WTC11 (cell line): ENCODE data around the gene TM4SF1. TPM values are rescaled to one million over a fixed set of nuclear protein-coding genes. Genes with fewer than 3 reads are reported as not detected.

Experiments
- ATAC-seq: fragments of 200-7000 bp; cut with Tn5 transposase; 2 replicates; pipeline ENCODE4 v1.10.0; 2021; ENCODE audit warnings: mild to moderate bottlenecking, moderate library complexity
- CTCF ChIA-PET: fragments of 300-600 bp; sonication (Branson Sonifier 250); formaldehyde crosslinking; loops from one replicate; lab custom pipeline; 2021; ENCODE audit warnings: antibody characterized with exemption; lab: Charles Lee
- POLR2A ChIA-PET: fragments of 350-600 bp; sonication (Branson Sonifier 250); formaldehyde crosslinking; loops from one replicate; lab custom pipeline; 2021; ENCODE audit warnings: antibody characterized with exemption; lab: Charles Lee
- DNase-seq: peaks from one replicate; pipeline ENCODE4 v3.0.0; 2021; ENCODE audit warnings: low spot score
- H3K27ac Mint-ChIP-seq: 2 replicates; pipeline ENCODE4 v1.8.0; 2021; ENCODE audit warnings: mixed read lengths
- H3K27me3 Mint-ChIP-seq: 2 replicates; pipeline ENCODE4 v1.8.0; 2021; ENCODE audit warnings: low read depth, mild to moderate bottlenecking, moderate library complexity, mixed read lengths
- H3K36me3 Mint-ChIP-seq: 2 replicates; pipeline ENCODE4 v1.8.0; 2021; ENCODE audit warnings: mixed read lengths
- H3K4me1 Mint-ChIP-seq: 2 replicates; pipeline ENCODE4 v1.8.0; 2022; ENCODE audit warnings: mixed read lengths
- H3K4me3 Mint-ChIP-seq: 2 replicates; pipeline ENCODE4 v1.8.0; 2021; ENCODE audit warnings: mild to moderate bottlenecking, moderate library complexity, mixed read lengths
- H3K9me3 Mint-ChIP-seq: 2 replicates; pipeline ENCODE4 v1.8.0; 2021; ENCODE audit warnings: mixed read lengths
- ELF4 ChIP-seq: sonication (generic); formaldehyde crosslinking; IDR thresholded peaks from 2 replicates; pipeline ENCODE4 v1.8.1; 2022; ENCODE audit warnings: low read depth, mild to moderate bottlenecking, moderate library complexity, missing genetic modification reagents
- GABPB1 ChIP-seq: sonication (generic); formaldehyde crosslinking; IDR thresholded peaks from 2 replicates; pipeline ENCODE4 v1.8.1; 2023; ENCODE audit warnings: mild to moderate bottlenecking, missing genetic modification reagents
- MXD4 ChIP-seq: fragments of 250-450 bp; sonication (Bioruptor Pico); IDR thresholded peaks from 2 replicates; pipeline ENCODE4 v1.8.0; 2021; ENCODE audit warnings: mild to moderate bottlenecking, moderate library complexity, borderline replicate concordance
- NFE2L1 ChIP-seq: sonication (generic); formaldehyde crosslinking; IDR thresholded peaks from 2 replicates; pipeline ENCODE4 v1.8.1; 2023; ENCODE audit warnings: missing genetic modification reagents
- NR1H2 ChIP-seq: sonication (generic); formaldehyde crosslinking; IDR thresholded peaks from 2 replicates; pipeline ENCODE4 v1.9.0; 2021; ENCODE audit warnings: mild to moderate bottlenecking, moderate library complexity, missing genetic modification reagents
- NR3C1 ChIP-seq: sonication (generic); formaldehyde crosslinking; conservative IDR thresholded peaks from 2 replicates; pipeline ENCODE4 v1.8.1; 2023; ENCODE audit warnings: low read depth, mild to moderate bottlenecking, missing genetic modification reagents
- OVOL2 ChIP-seq: fragments of 250-450 bp; sonication (Bioruptor Pico); IDR thresholded peaks from 2 replicates; pipeline ENCODE4 v1.9.0; 2021; ENCODE audit warnings: mild to moderate bottlenecking, borderline replicate concordance
- SP1 ChIP-seq: sonication (generic); formaldehyde crosslinking; conservative IDR thresholded peaks from 2 replicates; pipeline ENCODE4 v1.8.1; 2022; ENCODE audit warnings: missing genetic modification reagents
- STAT6 ChIP-seq: sonication (generic); formaldehyde crosslinking; conservative IDR thresholded peaks from 2 replicates; pipeline ENCODE4 v1.8.1; 2023; ENCODE audit warnings: mild to moderate bottlenecking, low read depth, missing genetic modification reagents, moderate library complexity
- TCF7 ChIP-seq: sonication (generic); formaldehyde crosslinking; IDR thresholded peaks from 2 replicates; pipeline ENCODE4 v1.8.0; 2022; ENCODE audit warnings: mild to moderate bottlenecking, low read depth, missing genetic modification reagents, moderate library complexity
- ZNF121 ChIP-seq: sonication (generic); formaldehyde crosslinking; IDR thresholded peaks from 2 replicates; pipeline ENCODE4 v1.8.0; 2023; ENCODE audit warnings: missing genetic modification reagents
- total RNA-seq: library from RNA; stranded (reverse); gene quantifications from 3 replicates; pipeline ENCODE4 v1.2.3, GENCODE V29; 2021
- TF ChIP-seq, protein P1 (sequence below): sonication (generic); formaldehyde crosslinking; IDR thresholded peaks from 2 replicates; pipeline ENCODE4 v1.8.1; 2023; ENCODE audit warnings: mild to moderate bottlenecking, missing genetic modification reagents, moderate library complexity
- TF ChIP-seq, protein P2 (sequence below): sonication (generic); formaldehyde crosslinking; conservative IDR thresholded peaks from 2 replicates; pipeline ENCODE4 v1.8.1; 2022; ENCODE audit warnings: mild to moderate bottlenecking, missing genetic modification reagents
- TF ChIP-seq, protein P3 (sequence below): sonication (generic); formaldehyde crosslinking; IDR thresholded peaks from 2 replicates; pipeline ENCODE4 v1.8.0; 2022; ENCODE audit warnings: mild to moderate bottlenecking, missing genetic modification reagents

Gene TM4SF1
- total RNA-seq, 1 experiment from 2014 or later, result 0.90 TPM

DNA sequence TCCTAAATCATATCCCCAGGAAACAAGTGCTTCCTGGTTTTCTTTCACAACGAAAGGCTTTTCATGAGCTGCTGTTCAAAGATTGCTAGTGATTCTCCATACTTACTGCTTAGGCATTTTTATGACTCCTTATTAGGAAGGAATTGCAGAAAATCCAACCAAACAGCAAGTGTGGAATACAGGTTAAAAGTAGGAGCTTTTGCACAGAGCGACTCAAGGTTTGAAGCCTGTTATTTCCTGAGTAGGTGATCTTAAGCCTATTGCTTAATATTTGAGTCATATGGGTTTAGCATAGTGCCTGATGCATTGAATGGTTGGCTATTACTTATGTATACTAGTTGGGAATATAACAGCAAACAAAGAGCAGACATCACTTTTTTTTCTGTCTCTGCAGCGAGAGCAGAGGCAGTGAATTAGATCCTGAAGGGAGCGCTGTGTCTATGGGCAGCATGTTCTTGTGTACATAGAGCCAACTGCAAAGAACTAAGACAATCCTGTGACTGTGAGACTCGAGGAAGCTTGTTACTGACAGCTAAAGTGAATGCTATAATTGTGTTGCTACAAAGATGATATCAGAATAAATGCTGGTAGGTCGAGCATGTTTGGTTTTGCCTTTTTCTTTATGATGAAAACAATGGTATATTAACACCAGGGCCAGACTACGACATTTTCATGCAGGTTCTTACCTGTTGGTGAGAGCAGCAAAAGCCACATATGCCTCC, 6.3 kb downstream of the TM4SF1 start:
- POLR2A ChIA-PET, result no interaction called here
- ATAC-seq, result no peak
- TF ChIP-seq GABPB1 (CRISPR knock-in tag), result 0 out of 2 replicates have a peak, but pooled peaks have one; percentile 9
- TF ChIP-seq MXD4 (CRISPR knock-in tag), result no peak
- TF ChIP-seq, all 79 proteins: peak for 1
- no peaks in the 10 kb centered on the region for H3K36me3 Mint-ChIP-seq
- DNase-seq, result no peak
- H3K9me3 Mint-ChIP-seq, result no peaks in the 10 kb centered on the region
- no peak overlapping the region for H3K4me3 Mint-ChIP-seq
- H3K4me1 Mint-ChIP-seq, result peaks cover 54% of the 10 kb centered on the region
- H3K27ac Mint-ChIP-seq, result 0 out of 2 replicates have a peak overlapping the region, but pooled peaks have one; percentile 32
- H3K27me3 Mint-ChIP-seq, result no peaks in the 10 kb centered on the region
- CTCF ChIA-PET, result interaction anchor here (0.6 to 1.7 kb wide), 5 partner anchors 19 to 415 kb away, joined by 3 to 6 read pairs (median 4); no protein-coding TSS in a partner anchor

GRCh38 chr3:149369991-149370866, 7.2 kb downstream of the TM4SF1 start:
- DNase-seq, result no peak
- peak; percentile 87 for ATAC-seq
- H3K27me3 Mint-ChIP-seq, result no peaks in the 10 kb centered on the region
- POLR2A ChIA-PET, result no interaction called here
- TF ChIP-seq NFE2L1 (peak; percentile 84; the same call in 1 of the 2 replicates), NR3C1 (no peak)
- H3K4me3 Mint-ChIP-seq, result no peak overlapping the region
- H3K4me1 Mint-ChIP-seq, result peaks cover 54% of the 10 kb centered on the region
- H3K36me3 Mint-ChIP-seq, result no peaks in the 10 kb centered on the region
- H3K9me3 Mint-ChIP-seq, result no peaks in the 10 kb centered on the region
- peak overlapping the region; percentile 91 for H3K27ac Mint-ChIP-seq
- CTCF ChIA-PET, result interaction anchor here (0.8 to 1.7 kb wide), 4 partner anchors 18 to 414 kb away, joined by 3 to 6 read pairs (median 4); no protein-coding TSS in a partner anchor

DNA sequence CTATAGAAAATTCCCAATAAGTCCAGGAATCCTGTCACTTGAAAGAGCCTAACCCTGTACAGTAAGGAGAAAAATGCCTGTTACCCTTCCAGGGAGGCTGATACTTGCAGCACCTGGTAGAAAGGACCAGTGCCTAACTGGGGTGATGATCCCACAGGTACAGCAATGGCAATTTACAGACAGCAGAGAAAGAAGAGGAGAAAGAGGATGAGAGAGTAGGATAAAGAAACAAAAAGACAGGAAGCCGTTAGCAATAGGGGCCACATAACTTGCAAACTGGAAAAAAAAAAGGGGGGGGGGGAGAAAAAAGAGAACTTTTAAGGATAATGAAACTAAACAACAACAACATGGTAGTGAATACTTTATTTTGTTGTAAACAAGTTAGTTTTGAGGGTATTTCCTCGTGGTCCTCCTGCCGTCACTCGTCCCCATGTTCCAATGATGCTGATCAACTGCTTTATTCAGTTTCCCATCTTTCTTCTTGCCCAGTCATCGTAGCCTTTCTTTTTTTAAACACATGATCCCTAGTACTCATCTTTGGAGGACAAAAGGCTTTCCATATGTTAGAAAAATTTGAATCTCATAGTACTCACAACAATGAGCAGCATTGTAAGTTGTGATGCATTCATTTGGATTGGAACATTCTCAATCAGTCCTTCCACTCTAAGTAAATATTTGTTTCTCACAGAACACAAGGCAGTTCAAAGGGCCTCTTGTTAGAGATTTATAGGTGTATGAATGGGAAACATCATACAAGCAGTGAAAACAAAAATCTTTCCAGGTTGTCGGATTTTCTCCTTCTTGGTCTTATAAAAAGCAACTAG, 8.6 kb downstream of the TM4SF1 start:
- no peaks in the 10 kb centered on the region for H3K36me3 Mint-ChIP-seq
- peak overlapping the region; percentile 57 for H3K27ac Mint-ChIP-seq
- no peaks in the 10 kb centered on the region for H3K27me3 Mint-ChIP-seq
- DNase-seq (no peak), ATAC-seq (no peak)
- ChIA-PET CTCF (interaction anchor here (0.9 to 1.0 kb wide), 2 partner anchors 16 to 102 kb away, joined by 3 read pairs; no protein-coding TSS in a partner anchor), POLR2A (no interaction called here)
- H3K9me3 Mint-ChIP-seq, result no peaks in the 10 kb centered on the region
- no peak overlapping the region for H3K4me3 Mint-ChIP-seq
- no peak for TF ChIP-seq ELF4 (CRISPR knock-in tag)
- TF ChIP-seq GABPB1 (CRISPR knock-in tag), result 0 out of 2 replicates have a peak, but pooled peaks have one; percentile 16
- no peak for TF ChIP-seq OVOL2
- TF ChIP-seq, protein P1, sequence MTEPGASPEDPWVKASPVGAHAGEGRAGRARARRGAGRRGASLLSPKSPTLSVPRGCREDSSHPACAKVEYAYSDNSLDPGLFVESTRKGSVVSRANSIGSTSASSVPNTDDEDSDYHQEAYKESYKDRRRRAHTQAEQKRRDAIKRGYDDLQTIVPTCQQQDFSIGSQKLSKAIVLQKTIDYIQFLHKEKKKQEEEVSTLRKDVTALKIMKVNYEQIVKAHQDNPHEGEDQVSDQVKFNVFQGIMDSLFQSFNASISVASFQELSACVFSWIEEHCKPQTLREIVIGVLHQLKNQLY (CRISPR knock-in tag), result no peak
- peaks cover 54% of the 10 kb centered on the region for H3K4me1 Mint-ChIP-seq

DNA sequence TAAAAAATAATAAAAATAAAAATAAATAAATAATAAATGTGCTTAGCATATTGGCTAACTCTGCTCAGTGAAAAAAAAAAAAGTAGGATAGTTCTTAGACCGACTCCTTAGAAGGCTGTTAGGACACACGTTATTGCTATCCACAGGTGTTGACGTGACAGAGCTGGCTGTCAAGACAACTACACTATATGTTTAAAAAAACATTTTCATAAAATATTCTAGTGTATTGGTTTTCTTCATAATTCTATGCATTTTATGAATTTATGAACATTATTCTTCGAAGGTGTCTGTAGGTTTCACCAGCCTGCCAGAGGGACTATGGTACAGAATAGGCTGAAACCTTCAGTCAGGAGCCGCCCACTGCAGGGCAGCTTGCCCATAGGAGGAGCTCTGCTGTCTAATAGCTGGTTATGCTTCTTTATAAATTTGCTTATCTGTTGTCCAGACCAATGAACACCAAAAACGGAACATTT, 9.2 kb downstream of the TM4SF1 start:
- peak overlapping the region; percentile 57; the same call in 1 of the 2 replicates for H3K27ac Mint-ChIP-seq
- ATAC-seq (no peak; the same call in 1 of the 2 replicates), DNase-seq (no peak)
- peaks cover 50% of the 10 kb centered on the region for H3K4me1 Mint-ChIP-seq
- CTCF ChIA-PET, result interaction anchor here (0.9 to 1.0 kb wide), 2 partner anchors 16 to 102 kb away, joined by 3 read pairs; no protein-coding TSS in a partner anchor
- H3K36me3 Mint-ChIP-seq, result no peaks in the 10 kb centered on the region
- POLR2A ChIA-PET, result no interaction called here
- TF ChIP-seq ZNF121 (CRISPR knock-in tag), result no peak
- no peak overlapping the region for H3K4me3 Mint-ChIP-seq
- H3K27me3 Mint-ChIP-seq, result no peaks in the 10 kb centered on the region
- H3K9me3 Mint-ChIP-seq, result no peaks in the 10 kb centered on the region

DNA sequence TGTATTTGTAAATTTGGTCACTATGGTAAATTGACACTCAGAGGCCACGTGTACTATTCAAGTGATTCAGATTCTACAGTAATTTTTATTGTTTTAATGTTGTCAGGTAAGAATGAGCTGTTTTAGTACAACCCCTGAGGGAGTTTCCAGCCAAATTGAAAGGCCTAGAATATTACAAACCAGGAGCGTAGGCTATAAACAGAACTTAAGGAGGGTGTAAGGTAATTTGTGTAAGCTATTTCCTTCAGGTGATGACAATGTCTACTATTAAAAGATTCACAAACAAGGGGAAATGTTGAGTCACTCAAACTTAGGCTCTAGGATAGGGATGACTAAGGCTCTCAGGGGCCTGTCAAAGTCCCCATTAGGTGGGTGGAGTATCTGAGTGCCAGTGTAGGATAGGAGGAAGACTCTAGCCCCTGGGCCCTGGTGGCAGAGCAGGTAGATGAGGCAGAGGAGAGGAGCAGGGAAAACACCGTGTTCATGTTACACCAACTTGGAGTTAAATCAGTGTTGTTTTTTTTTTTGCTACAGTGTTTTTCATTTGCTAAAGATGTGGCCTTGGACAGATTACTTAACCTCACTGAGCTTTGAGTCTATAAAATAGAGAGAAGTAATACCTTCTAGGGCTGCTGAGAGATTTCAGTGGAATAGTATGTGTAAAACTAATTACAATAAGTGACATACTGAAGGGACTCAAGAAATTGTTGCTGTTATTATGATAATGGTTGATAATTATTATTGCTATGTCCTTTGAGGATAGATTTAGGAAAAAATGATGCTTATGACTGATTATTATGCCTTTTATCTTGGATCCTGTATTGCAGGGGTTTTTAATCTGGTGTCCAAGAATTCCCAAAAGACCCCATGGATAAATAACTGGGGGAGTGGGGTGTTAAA, 10.3 kb downstream of the TM4SF1 start:
- no peaks in the 10 kb centered on the region for H3K27me3 Mint-ChIP-seq
- H3K4me1 Mint-ChIP-seq, result peaks cover 45% of the 10 kb centered on the region
- no peak for DNase-seq
- H3K36me3 Mint-ChIP-seq, result no peaks in the 10 kb centered on the region
- ChIA-PET POLR2A (no interaction called here), CTCF (no interaction called here)
- no peak overlapping the region for H3K27ac Mint-ChIP-seq
- no peak overlapping the region for H3K4me3 Mint-ChIP-seq
- peak; percentile 52 for ATAC-seq
- H3K9me3 Mint-ChIP-seq, result no peaks in the 10 kb centered on the region
- TF ChIP-seq NR1H2, result no peak
- TF ChIP-seq STAT6 (CRISPR knock-in tag), result no peak
- TF ChIP-seq TCF7 (CRISPR knock-in tag), result no peak
- TF ChIP-seq, protein P2, sequence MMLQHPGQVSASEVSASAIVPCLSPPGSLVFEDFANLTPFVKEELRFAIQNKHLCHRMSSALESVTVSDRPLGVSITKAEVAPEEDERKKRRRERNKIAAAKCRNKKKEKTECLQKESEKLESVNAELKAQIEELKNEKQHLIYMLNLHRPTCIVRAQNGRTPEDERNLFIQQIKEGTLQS (CRISPR knock-in tag), result no peak
- TF ChIP-seq, protein P3, sequence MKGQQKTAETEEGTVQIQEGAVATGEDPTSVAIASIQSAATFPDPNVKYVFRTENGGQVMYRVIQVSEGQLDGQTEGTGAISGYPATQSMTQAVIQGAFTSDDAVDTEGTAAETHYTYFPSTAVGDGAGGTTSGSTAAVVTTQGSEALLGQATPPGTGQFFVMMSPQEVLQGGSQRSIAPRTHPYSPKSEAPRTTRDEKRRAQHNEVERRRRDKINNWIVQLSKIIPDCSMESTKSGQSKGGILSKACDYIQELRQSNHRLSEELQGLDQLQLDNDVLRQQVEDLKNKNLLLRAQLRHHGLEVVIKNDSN (CRISPR knock-in tag), result no peak
- no peak for TF ChIP-seq SP1 (CRISPR knock-in tag)
